ENCODE measurements around the gene CSNK2A3.

Gene CSNK2A3

GRCh38 chr11:11313902-11314692 is 39.0 kb downstream of the CSNK2A3 start:
- DNase-seq, result peak; percentile 30 to 72
- Histone ChIP-seq H3K4me3 (no peak overlapping the region), H3K4me1 (peaks cover 0 to 24% (median 20%) of the 10 kb centered on the region in 4 donors), H3K27ac (peak overlapping the region; percentile 74 to 75), H3K9me3 (no peaks in the 10 kb centered on the region), H3K27me3 (no peaks in the 10 kb centered on the region), H3K36me3 (peaks cover 0 to 7% (median 0%) of the 10 kb centered on the region in 3 donors)
- intact Hi-C loops (cut with DNase I; ENCODE audit: low total_unique reads), result no loop called here
- no peak for TF ChIP-seq CTCF (IDR thresholded peaks at IDR 0.05)

GRCh38 chr11:11313426-11313825 is 39.6 kb downstream of the CSNK2A3 start:
- no peak for DNase-seq
- Histone ChIP-seq H3K4me3 (no peak overlapping the region), H3K27ac (peak overlapping the region; percentile 74 to 75), H3K36me3 (peaks cover 0 to 4% (median 0%) of the 10 kb centered on the region in 3 donors), H3K9me3 (no peaks in the 10 kb centered on the region), H3K27me3 (no peaks in the 10 kb centered on the region), H3K4me1 (peaks cover 0 to 24% (median 20%) of the 10 kb centered on the region in 4 donors)
- intact Hi-C loops (cut with DNase I; ENCODE audit: low total_unique reads), result no loop called here
- TF ChIP-seq CTCF (IDR thresholded peaks at IDR 0.05), result no peak

GRCh38 chr11:11312738-11313137 is 40.3 kb downstream of the CSNK2A3 start:
- DNase-seq, result no peak
- no peaks in the 10 kb centered on the region for H3K9me3 ChIP-seq
- H3K4me3 ChIP-seq, result no peak overlapping the region
- no peaks in the 10 kb centered on the region for H3K27me3 ChIP-seq
- no peak for TF ChIP-seq CTCF (IDR thresholded peaks at IDR 0.05)
- peak overlapping the region; percentile 74 to 75 for H3K27ac ChIP-seq
- intact Hi-C loops (cut with DNase I; ENCODE audit: low total_unique reads), result no loop called here
- peaks cover 0 to 4% (median under 1%) of the 10 kb centered on the region in 3 donors for H3K36me3 ChIP-seq
- H3K4me1 ChIP-seq, result peaks cover 0 to 24% (median 20%) of the 10 kb centered on the region in 4 donors

- no peak for DNase-seq
- H3K9me3 ChIP-seq, result no peaks in the 10 kb centered on the region
These were observed 41.9 kb downstream of the CSNK2A3 start for GRCh38 chr11:11311169-11311568.

GRCh38 chr11:11309906-11310305 is 43.1 kb downstream of the CSNK2A3 start:
- Histone ChIP-seq H3K36me3 (peaks cover 2 to 6% (median 4%) of the 10 kb centered on the region in 3 donors), H3K27me3 (no peaks in the 10 kb centered on the region), H3K9me3 (no peaks in the 10 kb centered on the region), H3K27ac (no peak overlapping the region), H3K4me1 (peaks cover 0 to 21% (median 19%) of the 10 kb centered on the region in 4 donors), H3K4me3 (no peak overlapping the region)
- no peak for TF ChIP-seq CTCF (IDR thresholded peaks at IDR 0.05)
- intact Hi-C loops (cut with DNase I; ENCODE audit: low total_unique reads), result no loop called here
- DNase-seq, result no peak

More at GRCh38 chr11:11311169-11311568, 41.9 kb downstream of the CSNK2A3 start:
- Histone ChIP-seq H3K4me3 (no peak overlapping the region), H3K36me3 (peaks cover 0 to 4% (median 4%) of the 10 kb centered on the region in 3 donors), H3K4me1 (peaks cover 0 to 24% (median 20%) of the 10 kb centered on the region in 4 donors), H3K27me3 (no peaks in the 10 kb centered on the region), H3K27ac (no peak overlapping the region)
- no peak for TF ChIP-seq CTCF (IDR thresholded peaks at IDR 0.05)
- intact Hi-C loops (cut with DNase I; ENCODE audit: low total_unique reads), result no loop called here
